Smooth muscle cell of the pulmonary artery (primary cell): Measurements from ENCODE around the gene TPX2. TPM values are rescaled to one million over a fixed set of nuclear protein-coding genes. Genes with fewer than 3 reads are reported as not detected.

ENCODE experiments used
- total RNA-seq: library from RNA; depleted of rRNA; stranded (reverse); fragments of >200 nt; gene quantifications from 2 replicates; pipeline ENCODE4 v1.2.3, GENCODE V29; 2014

The TPX2 gene
- total RNA-seq, result 10.6 and 22.9 TPM in 2 replicates

GRCh38 chr20:31738729-31739549, at the start of gene TPX2:
Gene TPX2 (plus strand): TSS chr20:31739290. CDS start chr20:31757477, 18,187 bp downstream.

GRCh38 chr20:31722257-31723068, 16.6 kb upstream of the TPX2 start, which contains the start of gene BCL2L1:
Gene BCL2L1 (minus strand): TSS chr20:31722868. CDS start chr20:31722218, 650 bp downstream.

GRCh38 chr20:31819083-31819784, 80.1 kb downstream of the TPX2 start, which contains the start of gene MYLK2:
Gene MYLK2 (plus strand): TSS chr20:31819356. CDS start chr20:31819581, 225 bp downstream.

GRCh38 chr20:31845300-31845863, 106.3 kb downstream of the TPX2 start, which contains the start of gene FOXS1:
Gene FOXS1 (minus strand): TSS chr20:31845604. CDS start chr20:31845542, 62 bp downstream.

Other genes with a start within 250 kb of the TPX2 start
- gene HM13, start 224.8 kb upstream of the TPX2 start, total RNA-seq, result 101 and 113 TPM in 2 replicates
- 54.3 and 178 TPM in 2 replicates for gene ID1, start 134.0 kb upstream of the TPX2 start, total RNA-seq
- 0.13 TPM in 1 of 2 replicates, not detected in the other for gene COX4I2, start 101.4 kb upstream of the TPX2 start, total RNA-seq
- 94.6 and 101 TPM in 2 replicates for gene BCL2L1, start 16.4 kb upstream of the TPX2 start, total RNA-seq
- 0.07 and 0.10 TPM in 2 replicates for gene MYLK2, start 80.1 kb downstream of the TPX2 start, total RNA-seq
- 20.6 and 23.1 TPM in 2 replicates for gene FOXS1, start 106.3 kb downstream of the TPX2 start, total RNA-seq
- 0.17 and 0.20 TPM in 2 replicates for gene DUSP15, start 131.2 kb downstream of the TPX2 start, total RNA-seq
- 0.07 TPM in 1 of 2 replicates, not detected in the other for gene TTLL9, start 131.3 kb downstream of the TPX2 start, total RNA-seq
- 3.1 and 3.4 TPM in 2 replicates for gene PDRG1, start 212.8 kb downstream of the TPX2 start, total RNA-seq
- gene XKR7, start 228.9 kb downstream of the TPX2 start, total RNA-seq, result under 0.01 TPM in 1 of 2 replicates, not detected in the other